NCI-H2171 (cell line): ENCODE measurements around the gene PTPRT.

Experiments
- DNase-seq: peaks from one replicate; lab custom pipeline; 2025; lab: John Stamatoyannopoulos, UW

PTPRT gene

DNA sequence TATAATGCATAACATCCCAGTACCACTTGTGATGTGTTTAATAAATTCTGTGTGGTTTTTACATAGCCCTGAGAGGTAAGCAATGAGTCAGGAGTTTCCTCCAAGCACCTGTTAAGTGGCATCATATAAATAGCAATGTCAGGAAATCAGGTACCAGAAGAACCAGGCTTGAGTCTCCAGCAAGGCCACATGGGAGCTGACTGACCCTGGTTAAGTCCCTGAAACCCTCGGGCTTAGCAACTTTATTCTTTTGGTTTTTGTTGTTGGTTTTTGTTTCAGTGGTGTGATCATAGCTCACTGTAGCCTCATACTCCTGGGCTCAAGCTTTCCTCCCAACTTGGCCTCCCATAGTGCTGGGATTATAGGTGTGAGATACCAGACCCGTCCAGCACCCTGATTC lies 70.0 kb downstream of the PTPRT start:
- DNase-seq = no peak

DNA sequence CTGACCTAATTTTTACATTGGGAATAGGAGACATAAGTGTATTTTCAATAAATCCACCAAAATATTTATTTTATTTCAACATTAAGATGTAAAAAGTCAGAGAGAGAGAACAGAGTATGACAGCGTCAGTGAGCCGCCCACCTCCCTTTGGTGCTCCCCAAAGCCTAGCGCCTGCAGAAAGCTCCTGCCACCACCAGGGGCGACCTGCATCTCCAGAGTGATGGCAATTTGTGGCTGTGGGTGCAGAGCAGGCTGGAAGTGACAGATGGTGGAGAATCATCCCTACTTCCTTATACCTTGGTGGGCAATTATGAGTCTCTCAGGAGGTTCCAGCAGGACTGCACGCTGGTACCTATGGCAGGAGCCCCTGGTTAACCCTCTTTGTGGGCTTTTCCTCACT lies 87.3 kb downstream of the PTPRT start:
- DNase-seq = no peak

DNA sequence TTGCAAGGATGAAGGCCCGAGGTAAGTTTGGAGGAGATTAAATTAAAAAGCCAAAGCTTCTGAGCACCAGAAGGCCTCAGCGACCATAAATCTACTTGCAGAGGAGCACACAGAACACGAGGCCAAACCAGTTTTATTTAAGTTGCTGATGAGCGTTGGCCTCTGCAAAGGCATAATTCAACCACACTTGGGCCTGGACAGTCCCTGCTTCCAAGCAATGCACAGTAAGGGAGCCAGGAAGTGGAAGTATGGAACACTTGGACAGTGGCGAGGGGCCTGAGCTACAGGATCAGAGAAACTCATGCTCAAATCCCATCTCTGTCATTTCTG lies 92.8 kb downstream of the PTPRT start:
- no peak for DNase-seq

DNA sequence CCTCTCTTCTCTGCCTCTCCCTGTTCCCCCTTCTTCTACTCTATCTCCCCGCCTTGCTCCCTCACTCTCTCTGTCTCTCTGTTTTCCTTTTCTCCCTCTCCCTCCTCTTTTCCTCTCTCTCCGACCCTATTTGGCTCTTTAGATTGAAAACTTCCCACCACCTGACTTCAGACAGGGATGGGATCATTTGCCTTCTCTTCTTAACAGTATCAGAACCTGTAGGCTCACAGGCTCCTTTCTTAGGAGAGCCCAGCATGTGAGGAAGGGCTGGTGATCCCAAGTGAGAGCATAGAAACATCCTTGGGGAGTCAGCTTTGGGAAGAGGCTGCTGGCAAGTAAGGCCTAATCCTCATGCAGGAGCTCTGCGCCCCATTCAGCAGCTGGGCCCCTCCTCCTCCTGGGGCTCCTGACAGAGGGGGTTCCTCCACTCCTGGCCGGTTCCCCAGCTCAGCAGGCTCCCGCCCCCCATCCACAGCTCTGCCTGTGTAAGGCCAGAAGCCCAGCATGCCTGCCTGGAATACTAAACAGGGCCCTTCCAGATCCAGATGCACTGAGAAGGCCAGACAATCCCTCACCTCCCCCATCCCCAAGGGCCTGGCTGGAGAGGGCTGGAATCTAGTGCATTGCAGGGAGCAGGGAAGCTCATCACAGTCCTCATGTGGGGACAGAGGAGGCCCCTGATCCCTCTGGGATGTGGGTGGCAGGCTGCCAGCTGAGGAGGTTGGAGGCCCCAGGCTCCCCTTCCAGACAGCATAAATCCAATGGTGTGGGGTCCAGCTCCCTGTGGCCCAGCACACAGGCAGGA lies 93.4 kb downstream of the PTPRT start:
- no peak for DNase-seq

DNA sequence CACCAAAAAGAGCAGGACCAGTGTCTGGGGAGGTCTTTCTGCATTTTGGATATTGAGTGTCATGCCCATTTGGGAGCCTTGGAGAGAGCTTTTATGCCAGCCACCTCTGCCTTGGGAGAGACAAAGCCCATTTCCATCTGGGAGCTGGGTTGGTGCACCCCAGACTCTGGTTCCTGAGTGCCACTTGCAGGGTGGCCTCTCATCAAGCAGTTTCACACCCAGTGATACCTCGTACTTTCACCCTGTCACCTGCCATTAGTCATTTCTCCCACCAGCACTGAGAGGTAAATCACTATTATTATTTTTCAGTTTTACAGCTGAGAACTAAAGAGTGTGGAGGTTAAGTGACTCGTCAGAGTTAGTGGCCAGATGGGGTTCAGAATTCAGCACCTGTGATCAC lies 94.7 kb downstream of the PTPRT start:
- no peak for DNase-seq

DNA sequence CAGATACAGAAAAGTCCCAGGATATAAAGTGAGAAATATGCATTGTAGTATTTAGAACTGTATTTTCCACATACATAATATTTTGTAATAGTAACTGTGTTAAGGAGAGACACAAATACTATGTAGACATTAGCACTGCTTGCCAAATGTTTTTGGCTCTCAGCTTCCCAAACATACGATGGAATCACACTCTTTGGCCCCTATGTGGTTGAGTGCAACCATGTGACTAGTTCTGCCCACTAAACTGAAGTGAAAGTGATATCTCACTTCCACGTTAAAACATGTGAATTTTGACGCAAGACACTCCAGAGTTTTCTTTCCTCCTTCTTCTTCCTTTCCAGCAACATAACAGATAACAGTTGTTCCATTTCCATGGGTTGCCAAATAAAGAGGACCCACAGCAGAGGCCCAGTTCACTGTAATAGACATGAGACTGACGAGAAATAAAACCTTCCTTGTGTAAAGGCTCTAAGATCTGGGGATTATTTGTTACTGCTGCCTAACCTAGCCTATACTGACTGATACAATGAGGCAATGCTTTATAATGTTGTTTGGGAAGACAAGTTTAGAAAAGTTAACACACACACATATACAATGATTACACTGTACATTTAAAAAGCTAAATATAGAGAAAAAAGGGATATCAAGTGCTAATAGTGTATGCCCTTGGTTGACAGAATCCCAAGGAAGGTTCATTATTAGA lies 97.2 kb downstream of the PTPRT start:
- no peak for DNase-seq

DNA sequence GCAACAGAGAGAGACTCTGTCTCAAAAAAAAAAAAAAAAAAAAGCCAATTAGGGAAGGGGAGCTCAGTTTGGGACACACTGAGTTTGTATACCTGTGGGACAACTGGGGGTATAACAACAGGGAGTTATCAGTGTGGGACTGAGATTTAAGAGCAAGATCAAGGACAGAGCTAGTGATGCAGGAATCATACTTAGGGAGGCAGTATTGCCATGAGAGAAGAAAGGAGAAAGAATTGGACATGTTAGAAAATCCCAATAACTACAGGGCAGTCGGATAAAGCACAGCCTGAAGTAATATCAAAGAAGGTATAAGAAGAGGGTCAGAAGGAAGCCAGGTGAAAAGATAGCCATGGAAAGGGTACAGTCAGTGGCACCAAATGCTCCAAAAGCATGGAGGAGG lies 121.2 kb downstream of the PTPRT start:
- no peak for DNase-seq

DNA sequence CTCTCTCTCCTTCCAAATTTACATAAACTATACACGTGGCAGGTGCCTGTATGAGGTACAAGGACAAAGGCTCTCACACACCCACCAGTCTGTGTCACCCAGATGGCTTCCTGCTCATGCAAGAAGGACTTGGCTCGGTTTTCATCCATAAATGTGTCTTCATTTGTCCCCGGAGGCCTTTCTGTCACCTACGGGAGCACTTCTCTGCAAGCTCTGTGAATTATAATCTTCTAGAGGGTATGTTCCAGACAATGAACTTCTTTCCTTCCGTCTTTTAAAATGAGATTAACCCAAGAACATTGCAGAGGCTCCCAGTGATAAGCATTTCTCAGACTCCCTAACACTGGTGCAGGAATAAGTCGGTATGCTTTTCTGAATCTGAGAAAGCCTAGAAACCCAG lies 123.6 kb downstream of the PTPRT start:
- DNase-seq = no peak

DNA sequence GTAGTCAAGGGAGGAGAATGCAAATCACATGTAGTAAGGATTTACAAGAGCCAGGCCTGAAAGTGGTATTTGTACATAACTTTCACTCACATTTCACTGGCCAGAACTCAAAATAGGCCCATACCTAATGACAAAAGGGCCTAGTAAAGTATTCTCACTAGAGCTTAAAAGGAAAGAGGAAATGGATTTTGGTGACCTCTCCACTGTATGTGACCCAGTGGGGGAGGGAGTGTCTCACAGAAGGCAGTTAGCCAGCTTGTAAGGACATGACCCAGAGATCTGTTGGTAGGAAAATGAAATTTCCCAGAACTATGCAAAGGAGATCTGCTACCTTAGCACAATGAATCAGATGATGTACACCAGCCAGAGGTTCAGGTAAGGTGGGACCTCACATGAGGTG lies 124.4 kb downstream of the PTPRT start:
- DNase-seq = no peak

DNA sequence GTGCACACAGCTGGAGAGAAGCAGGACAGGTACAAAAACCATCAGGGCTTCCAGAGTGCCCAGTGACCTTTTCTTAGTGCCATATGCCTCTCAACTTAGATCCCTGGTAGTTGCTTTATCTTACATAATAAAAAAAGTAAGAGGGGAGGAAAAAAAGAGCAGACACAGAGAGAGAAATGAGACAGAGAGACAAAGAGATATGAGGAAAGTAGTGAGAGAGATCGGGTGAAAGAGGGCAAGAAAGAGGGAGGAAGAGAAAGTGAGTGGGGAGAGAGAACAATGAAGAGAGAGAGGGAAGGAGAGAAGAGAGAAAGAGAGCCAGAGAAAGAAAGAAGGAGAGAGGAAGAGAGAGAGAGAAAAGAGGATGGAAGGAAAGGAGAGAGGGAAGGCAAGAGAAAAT lies 131.6 kb downstream of the PTPRT start:
- no peak for DNase-seq

DNA sequence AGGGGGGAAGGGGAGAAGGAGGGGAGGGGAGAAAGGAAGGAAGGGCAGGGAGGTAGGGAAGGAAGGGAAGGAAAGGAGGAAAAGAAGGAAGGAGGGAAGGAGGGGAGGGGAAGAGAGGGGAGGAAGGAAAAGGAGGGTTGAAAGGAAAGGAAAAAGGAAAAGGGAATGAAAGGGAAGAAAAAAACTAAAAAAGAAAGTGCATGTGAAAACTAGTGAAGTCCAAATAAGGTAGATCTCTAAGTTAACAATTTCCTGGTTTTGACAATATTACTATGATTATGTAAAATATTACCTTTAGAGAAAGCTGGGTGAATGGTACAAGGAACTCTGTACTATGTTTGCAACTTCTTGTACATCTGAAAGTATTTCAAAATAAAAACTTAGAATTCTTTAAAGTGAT lies 132.4 kb downstream of the PTPRT start:
- DNase-seq = no peak

DNA sequence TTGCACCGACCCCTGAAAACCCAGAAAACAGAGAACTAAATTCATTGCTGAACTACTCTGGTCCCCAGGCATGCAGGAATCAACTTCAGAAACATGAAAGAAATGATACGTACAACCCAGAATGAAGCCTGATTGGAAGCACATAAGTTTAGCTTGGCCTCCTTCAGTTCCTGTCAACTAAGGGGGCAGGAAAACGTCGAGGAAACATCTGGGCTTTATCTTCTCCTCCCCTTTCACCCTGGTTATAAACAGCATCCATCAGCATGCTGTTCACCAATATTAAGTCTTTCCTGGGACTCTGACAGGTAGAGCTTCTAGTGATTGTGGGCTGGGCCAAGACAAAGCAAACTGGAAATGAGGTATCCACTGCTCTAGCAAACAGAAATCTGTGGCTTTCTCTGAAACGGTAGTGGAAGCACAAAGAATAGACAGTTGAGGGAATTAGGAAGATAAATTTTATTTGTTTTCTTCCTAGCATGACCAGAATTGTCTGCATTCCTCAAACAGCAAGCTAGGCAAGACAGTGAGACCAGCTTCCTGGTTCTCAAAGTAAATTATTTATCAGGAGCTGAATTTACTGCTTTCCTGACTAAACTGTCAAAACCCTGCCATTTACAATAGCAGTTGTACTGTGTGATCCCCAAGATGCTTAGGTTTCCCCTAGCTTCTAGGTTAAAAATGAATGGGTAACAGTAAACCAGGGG lies 134.4 kb downstream of the PTPRT start:
- no peak for DNase-seq

DNA sequence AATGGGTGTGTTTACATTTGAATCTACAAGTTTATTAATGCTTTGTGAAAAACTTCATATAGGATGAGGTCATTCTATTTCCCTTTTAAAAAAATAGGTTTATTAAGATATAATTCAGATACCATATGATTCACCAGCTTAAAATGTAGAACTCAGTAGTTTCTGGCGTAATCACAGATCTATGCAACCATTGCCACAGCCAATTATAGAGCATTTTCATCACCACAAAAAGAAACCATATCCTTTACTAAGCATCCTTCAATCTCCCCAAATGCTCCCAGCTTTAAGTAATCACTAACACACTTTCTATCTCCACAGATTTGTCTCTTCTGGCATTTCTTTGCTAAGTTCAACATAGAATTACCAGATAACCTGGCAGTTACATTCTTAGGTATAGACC lies 137.2 kb downstream of the PTPRT start:
- DNase-seq = no peak

DNA sequence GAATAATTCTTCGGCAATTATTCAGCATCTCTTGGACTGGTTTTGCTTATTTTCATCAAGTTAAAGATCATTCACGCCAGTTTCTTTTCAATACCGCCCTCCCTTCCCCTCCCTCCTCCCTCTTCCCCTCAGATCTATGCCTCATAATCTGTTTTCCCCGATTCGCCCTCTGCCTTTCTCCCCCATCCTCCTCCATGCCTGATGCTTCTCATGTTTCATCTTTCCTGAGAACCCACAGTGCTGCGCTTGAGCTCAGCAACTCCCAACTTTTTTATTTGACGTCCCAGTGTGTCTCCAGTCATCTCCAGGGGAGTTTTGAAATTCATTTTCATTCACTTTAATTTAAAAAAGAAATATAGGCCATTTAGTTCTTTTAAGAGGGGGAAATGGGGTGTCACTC lies 142.7 kb downstream of the PTPRT start:
- DNase-seq = no peak

DNA sequence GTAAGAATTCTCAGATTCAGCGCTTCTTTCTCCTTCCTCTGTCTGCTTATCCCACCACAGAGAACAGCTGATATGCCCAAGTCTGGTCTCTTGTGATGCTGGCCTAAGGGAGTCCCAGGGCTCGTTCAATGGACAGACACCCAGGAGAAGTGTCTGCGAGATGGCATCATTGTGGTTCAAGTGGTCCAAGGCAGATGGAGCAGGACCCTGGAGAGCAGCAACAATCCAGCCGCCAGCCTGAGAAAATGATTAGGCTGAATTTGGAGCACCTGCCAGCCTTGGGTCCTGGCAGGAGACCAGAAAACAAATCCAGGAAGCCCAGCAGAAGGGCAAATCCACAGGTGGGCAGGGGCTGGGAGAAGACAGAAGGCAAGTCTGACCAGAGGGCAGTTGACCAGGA lies 145.8 kb downstream of the PTPRT start:
- DNase-seq = no peak

DNA sequence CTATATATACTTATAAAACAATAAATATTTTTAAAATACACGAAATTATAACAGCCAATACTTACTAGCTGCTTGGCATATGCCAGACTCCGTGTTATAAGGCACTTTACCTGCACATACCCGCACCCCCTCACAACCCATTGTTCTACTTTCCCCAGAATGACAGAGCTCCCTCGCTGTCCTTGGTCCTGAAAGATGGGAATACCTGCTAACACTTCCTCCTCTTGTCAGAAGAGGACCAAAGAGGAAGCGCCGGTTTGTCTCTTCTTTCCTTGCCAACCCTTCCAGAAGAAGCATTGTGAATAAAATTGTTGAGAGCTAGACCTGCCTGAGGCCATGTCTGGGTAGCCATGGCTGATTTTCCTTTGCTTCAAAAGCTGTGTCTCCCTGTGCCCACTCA lies 149.3 kb downstream of the PTPRT start:
- DNase-seq = no peak

DNA sequence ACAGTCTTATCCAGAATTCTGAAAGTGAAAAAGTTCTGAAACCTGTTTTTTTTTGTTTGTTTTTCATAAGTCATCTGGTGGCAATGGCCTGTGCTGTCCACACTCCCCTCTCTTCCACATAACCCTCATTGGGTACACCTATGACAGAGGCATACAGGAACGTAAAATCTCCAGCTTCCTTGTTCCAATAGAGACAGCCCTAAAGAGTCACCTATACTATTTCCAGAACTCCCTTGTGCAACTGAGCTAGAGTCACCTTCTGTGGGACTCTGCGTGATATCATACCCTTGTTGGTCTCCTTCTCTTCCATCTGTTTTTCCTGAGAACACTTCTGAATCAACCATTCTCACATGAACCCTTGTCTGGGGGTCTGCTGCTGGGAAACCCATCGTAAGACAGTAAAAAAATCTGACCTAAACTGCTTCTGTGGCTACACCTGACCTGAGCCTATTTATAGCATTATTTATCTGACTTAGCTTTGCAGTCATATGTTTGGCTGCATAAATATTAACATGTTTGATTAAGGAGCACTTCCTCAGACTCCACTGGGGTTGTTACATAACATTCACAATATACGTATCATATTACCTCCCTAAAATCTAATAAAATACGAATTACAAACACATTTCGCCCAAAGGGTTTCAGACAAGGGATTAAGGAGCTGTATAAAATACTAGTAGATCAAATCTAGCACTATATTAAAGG lies 151.9 kb downstream of the PTPRT start:
- no peak for DNase-seq

DNA sequence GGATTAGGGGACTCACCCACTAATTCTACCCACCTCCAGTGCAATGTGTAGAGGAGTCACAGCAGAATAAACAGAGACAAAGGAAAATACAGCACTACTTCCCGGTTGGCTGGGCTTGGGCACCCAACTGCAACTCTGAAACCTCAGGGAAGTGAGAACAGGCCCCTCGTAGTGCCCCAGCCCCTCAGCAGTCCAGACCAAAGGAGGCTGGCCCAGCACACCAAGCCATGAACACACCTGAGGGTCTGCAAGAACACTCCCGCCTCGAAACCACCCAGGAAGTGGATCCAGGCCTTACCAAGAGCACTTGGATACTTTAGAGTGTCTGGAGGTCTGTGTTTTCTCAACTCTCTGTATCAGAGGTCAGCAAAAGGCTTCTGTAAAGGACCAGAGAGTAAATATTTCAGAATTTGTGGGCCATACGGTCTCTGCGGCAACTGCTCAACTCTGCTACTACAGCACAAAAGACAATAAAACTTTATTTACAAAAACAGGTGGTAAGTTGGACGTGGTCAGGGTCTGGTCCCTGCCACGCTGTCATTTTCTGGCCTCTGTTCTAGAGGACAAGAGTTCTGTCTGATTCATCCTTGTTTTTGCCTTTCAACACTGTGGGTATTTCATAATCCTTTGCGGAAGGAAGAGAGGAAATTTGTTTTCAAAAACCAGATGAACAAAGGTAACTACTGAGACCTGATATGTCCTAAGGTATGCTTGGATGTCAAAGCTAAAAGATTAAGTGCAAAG lies 154.6 kb downstream of the PTPRT start:
- no peak for DNase-seq

DNA sequence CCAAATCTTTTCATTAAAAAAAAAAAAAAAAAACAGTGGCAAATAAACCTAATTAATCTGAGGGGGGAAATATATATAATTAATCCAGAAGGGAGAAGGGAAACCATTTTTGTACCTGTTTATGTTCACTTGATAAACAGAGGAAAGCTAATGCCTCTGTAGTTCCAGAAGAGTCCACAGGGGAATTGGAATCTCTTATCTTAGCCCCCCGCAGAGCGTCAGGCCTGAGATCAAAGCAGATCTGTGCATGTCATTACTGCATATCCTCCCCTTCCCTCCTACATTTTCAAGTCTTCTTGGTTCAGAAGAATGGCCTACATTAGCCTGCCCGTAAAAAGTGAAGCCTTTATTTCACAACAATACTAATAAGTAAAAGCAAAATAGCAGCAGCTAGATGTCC lies 157.2 kb downstream of the PTPRT start:
- no peak for DNase-seq

DNA sequence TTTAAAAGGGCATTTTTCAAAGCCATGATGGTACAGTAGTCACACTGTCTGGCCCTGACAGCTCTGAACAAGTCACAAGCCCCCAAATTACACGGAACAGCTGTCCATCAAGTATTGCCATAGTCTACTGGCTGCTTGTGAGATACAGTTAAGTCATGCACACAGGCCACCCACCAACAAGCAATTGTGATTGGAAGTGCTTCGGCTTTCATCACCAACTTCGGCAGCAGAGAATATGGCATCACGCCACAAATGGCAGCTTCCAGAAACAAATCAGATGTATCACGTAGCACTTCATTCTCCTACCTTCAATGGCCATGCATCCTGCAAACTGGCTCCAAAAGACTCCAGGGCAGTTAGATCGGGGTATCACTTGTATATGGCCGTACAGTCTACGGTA lies 160.5 kb downstream of the PTPRT start:
- no peak for DNase-seq

DNA sequence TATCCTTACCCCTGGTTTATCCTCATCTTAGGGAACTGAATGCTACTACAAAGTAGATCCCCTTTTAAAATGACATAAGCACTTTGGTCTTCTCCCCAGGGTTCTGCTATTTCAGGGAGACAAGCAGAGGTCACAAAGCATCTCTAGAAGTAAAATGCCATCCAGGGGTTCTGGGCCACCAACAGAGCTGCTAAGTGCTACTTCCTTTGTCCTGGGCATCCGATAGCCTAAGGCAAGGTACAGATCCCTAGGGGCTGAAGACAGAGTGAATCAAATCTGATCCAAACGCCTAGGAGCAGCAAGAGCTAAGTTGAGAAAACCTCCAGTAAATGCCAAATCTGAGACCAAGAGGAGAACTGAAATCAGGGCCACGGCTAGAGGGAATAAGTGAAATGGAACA lies 161.2 kb downstream of the PTPRT start:
- DNase-seq = no peak

DNA sequence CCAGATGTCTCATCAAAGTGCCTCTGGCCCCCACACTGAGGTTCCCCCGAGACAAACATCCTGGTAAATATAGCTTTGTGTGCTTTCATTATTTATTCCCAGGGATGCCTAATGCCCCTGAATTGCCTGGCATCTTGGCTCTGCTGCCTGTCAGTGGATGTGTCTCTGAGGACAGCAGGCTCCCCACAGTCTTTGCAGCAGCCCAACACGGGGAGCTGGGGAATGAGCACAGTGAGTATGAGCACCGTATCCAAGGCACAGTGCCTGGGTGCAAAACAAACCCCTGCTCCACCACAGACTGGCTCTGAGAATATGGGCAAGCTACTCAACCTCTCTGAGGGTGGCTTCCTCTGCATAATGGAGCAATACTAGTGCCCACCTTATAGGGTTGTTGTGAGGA lies 165.9 kb downstream of the PTPRT start:
- no peak for DNase-seq
